KBM-7 (cell line): Measurements from ENCODE around the gene WDR88.

Source experiments
- DNase-seq: peaks from one replicate; pipeline ENCODE4 v3.0.0-alpha.2; 2015
- in situ Hi-C: fragments of 300-500 bp; cut with MboI; formaldehyde crosslinking; loops from 2 replicates; pipeline ENCODE4 v1.14.3; 2020; ENCODE audit warnings: low sequenced_read_pairs, low pct_unique_long_range_greater_than_20kb, mixed read lengths

Gene WDR88

GRCh38 chr19:33132021-33132420, at the start of gene WDR88:
WDR88 (plus strand) TSS chr19:33132114; CDS start chr19:33132170, 56 bp downstream.
- no peak for DNase-seq

GRCh38 chr19:33085570-33086128, 46.3 kb upstream of the WDR88 start:
- in situ Hi-C loops: no loop called here

More at GRCh38 chr19:33132021-33132420, at the start of gene WDR88:
- in situ Hi-C loops: no loop called here

GRCh38 chr19:33086955-33087354, 45.0 kb upstream of the WDR88 start:
- in situ Hi-C loops: no loop called here
- DNase-seq: no peak

More at GRCh38 chr19:33085570-33086128, 46.3 kb upstream of the WDR88 start:
- no peak for DNase-seq

- DNase-seq: no peak
- in situ Hi-C loops: no loop called here
Measured at GRCh38 chr19:33089010-33089409, 42.9 kb upstream of the WDR88 start.

GRCh38 chr19:33090179-33090578, 41.7 kb upstream of the WDR88 start:
- DNase-seq: no peak
- in situ Hi-C loops: no loop called here

GRCh38 chr19:33093420-33094210, 38.3 kb upstream of the WDR88 start:
- in situ Hi-C loops: no loop called here
- DNase-seq: no peak

- in situ Hi-C loops: no loop called here
- no peak for DNase-seq
Measured at GRCh38 chr19:33094436-33095067, 37.4 kb upstream of the WDR88 start.

- in situ Hi-C loops: no loop called here
- DNase-seq: no peak
Measured at GRCh38 chr19:33096005-33096404, 35.9 kb upstream of the WDR88 start.

- in situ Hi-C loops: no loop called here
- DNase-seq: no peak
Measured at GRCh38 chr19:33098055-33098534, 33.8 kb upstream of the WDR88 start.

- no peak for DNase-seq
- in situ Hi-C loops: no loop called here
Measured at GRCh38 chr19:33100894-33101644, 30.8 kb upstream of the WDR88 start.

- DNase-seq: no peak
- in situ Hi-C loops: no loop called here
Measured at GRCh38 chr19:33102893-33103292, 29.0 kb upstream of the WDR88 start.

- no peak for DNase-seq
- in situ Hi-C loops: no loop called here
Measured at GRCh38 chr19:33108161-33108560, 23.8 kb upstream of the WDR88 start.

- in situ Hi-C loops: no loop called here
Measured at GRCh38 chr19:33110137-33110910, 21.6 kb upstream of the WDR88 start.

GRCh38 chr19:33111587-33111986, 20.3 kb upstream of the WDR88 start:
- in situ Hi-C loops: no loop called here
- no peak for DNase-seq

More at GRCh38 chr19:33110137-33110910, 21.6 kb upstream of the WDR88 start:
- no peak for DNase-seq

- in situ Hi-C loops: no loop called here
- DNase-seq: no peak
Measured at GRCh38 chr19:33114312-33114711, 17.6 kb upstream of the WDR88 start.

- DNase-seq: no peak
- in situ Hi-C loops: no loop called here
Measured at GRCh38 chr19:33117501-33117900, 14.4 kb upstream of the WDR88 start.

- in situ Hi-C loops: no loop called here
- no peak for DNase-seq
Measured at GRCh38 chr19:33118643-33119042, 13.3 kb upstream of the WDR88 start.

GRCh38 chr19:33124207-33125098, 7.5 kb upstream of the WDR88 start:
- peak; percentile 33 for DNase-seq
- in situ Hi-C loops: no loop called here
